ENCODE measurements around the gene PAQR6.

DNA sequence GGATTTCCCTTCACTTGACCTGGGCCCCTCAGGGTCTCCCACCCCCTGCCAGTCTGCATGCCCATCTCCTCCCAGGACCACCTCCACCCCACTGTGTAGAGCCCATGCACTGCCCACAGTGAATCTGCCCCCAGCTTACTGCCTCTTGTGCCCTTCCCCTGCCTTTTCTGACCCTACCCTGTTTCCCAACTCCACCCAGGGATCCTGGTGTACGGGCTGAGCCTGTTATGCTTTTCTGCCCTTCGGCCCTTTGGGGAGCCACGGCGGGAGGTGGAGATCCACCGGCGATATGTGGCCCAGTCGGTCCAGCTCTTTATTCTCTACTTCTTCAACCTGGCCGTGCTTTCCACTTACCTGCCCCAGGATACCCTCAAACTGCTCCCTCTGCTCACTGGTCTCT is 38.2 kb upstream of the PAQR6 start:
- TF ChIP-seq CTCF (IDR thresholded peaks at IDR 0.05; ENCODE audit: insufficient read depth, low read length) = no peak
- no peak for TF ChIP-seq POLR2AphosphoS5 (IDR thresholded peaks at IDR 0.05; ENCODE audit: low read depth)
- TF ChIP-seq SPI1 (IDR thresholded peaks at IDR 0.05; ENCODE audit: borderline replicate concordance, low read depth) = no peak
- TF ChIP-seq REST (IDR thresholded peaks at IDR 0.05; ENCODE audit: insufficient replicate concordance, low read depth) = no peak
